ENCODE measurements around the gene EYA2.
"Not testable (repeated sequence)": the region's sequence is repeated elsewhere in the genome, so short reads cannot be mapped to it uniquely, and the experiment has no call there.

Gene EYA2

DNA sequence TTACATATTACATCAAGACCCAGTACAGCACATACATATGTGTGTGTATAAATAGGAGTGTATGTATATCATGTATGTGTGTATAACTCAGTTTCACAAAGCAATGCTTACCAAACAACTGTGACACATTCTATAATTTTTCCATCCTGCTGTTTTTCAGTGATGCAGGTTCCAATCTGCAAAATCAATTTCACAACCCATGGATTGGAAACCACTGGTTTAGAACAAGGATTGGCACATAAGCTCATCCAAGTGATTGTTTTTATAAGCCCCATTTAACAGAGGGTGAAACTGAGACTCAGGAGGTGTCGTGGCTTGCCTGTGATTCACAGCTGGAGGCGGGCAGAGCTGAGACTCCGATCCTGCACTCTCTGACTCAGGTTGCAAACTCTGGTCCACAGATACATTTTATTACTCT lies 303.6 kb downstream of the EYA2 start:
- TF ChIP-seq CTCF (IDR thresholded peaks at IDR 0.05; ENCODE audit: control insufficient read depth, insufficient read depth, low read depth, low read length, missing control alignments): no peak
- no peak overlapping the region for H3K4me3 ChIP-seq (ENCODE audit: control insufficient read depth, low read depth, low read length)
- no peak for DNase-seq (ENCODE audit: low read depth)

DNA sequence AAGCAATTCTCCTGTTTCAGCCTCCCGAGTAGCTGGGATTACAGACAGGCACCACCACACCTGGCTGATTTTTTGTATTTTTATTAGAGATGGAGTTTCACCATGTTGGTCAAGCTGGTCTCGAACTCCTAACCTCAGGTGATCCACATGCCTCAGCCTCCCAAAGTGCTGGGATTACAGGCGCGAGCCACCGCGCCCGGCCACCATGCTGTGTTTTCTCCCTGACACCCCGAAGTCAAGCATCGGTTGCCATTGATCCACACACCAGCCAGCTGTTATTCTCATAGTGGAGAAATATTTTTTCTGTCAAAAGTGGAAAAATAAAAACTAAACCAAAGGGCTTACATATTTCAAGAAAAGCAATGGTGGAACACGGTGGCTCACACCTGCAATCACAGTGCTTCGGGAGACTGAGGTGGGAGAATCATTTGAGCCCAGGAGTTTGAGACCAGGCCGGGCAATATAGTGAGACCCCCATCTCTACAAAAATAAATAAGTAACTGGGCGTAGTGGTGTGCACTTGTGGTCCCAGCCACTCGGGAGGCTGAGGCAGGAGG lies 304.4 kb downstream of the EYA2 start:
- no peak for DNase-seq (ENCODE audit: low read depth)
- H3K4me3 ChIP-seq (ENCODE audit: control insufficient read depth, low read depth, low read length): no peak overlapping the region
- TF ChIP-seq CTCF (IDR thresholded peaks at IDR 0.05; ENCODE audit: control insufficient read depth, insufficient read depth, low read depth, low read length, missing control alignments): no peak

DNA sequence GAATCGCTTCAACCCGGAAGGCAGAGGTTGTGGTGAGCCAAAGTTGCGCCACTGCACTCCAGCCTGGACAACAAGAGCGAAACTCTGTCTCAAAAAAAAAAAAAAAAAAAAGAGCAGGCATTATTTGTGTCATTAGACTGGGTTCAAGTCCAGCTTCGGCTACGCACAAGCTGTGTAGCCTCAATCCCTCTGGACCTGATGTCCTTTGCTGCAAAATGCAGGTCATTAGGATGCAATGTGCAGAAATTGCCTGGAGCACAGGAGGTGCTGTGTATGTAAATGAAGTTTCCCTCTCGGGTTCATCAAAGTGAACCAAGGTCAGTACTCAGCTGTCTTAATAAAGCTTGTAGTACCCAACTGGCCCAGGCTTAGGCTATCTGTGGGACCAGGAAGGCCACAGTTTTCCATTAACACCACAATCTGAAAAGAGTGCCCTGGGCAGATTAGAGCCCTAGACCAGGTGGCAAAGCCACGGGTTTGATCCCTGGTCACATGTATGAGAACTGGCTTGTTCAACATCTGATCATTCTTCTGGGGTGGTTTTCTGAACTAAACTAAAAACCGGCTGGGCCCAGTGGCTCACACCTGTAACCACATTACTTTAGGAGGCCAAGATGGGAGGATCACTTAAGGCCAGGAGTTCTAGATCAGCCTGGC lies 306.6 kb downstream of the EYA2 start:
- no peak for DNase-seq (ENCODE audit: low read depth)
- no peak overlapping the region for H3K4me3 ChIP-seq (ENCODE audit: control insufficient read depth, low read depth, low read length)
- no peak for TF ChIP-seq CTCF (IDR thresholded peaks at IDR 0.05; ENCODE audit: control insufficient read depth, insufficient read depth, low read depth, low read length, missing control alignments)

- no peak overlapping the region for H3K4me3 ChIP-seq (ENCODE audit: control insufficient read depth, low read depth, low read length)
- DNase-seq (ENCODE audit: low read depth): no peak
- no peak for TF ChIP-seq CTCF (IDR thresholded peaks at IDR 0.05; ENCODE audit: control insufficient read depth, insufficient read depth, low read depth, low read length, missing control alignments)
Measured at GRCh38 chr20:47202733-47203667, 308.4 kb downstream of the EYA2 start.

GRCh38 chr20:47204008-47204849 lies 309.6 kb downstream of the EYA2 start:
- TF ChIP-seq CTCF (IDR thresholded peaks at IDR 0.05; ENCODE audit: control insufficient read depth, insufficient read depth, low read depth, low read length, missing control alignments): no peak
- no peak overlapping the region for H3K4me3 ChIP-seq (ENCODE audit: control insufficient read depth, low read depth, low read length)
- no peak for DNase-seq (ENCODE audit: low read depth)

GRCh38 chr20:47204850-47205122 lies 310.1 kb downstream of the EYA2 start:
- H3K4me3 ChIP-seq (ENCODE audit: control insufficient read depth, low read depth, low read length); DNase-seq (ENCODE audit: low read depth): not testable (repeated sequence)
